GM10248 (cell line): ENCODE measurements around the gene MFSD6L.

Experiments
- CTCF ChIA-PET: fragments of 300-600 bp; sonication (Branson Sonifier 250); formaldehyde crosslinking; extraction: SDS; loops from one replicate; lab custom pipeline; 2021; ENCODE audit warnings: antibody characterized with exemption; lab: Yijun Ruan, JAX
- POLR2A ChIA-PET: fragments of 350-650 bp; sonication (Branson Sonifier 250); formaldehyde crosslinking; extraction: SDS; loops from one replicate; lab custom pipeline; 2020; ENCODE audit warnings: antibody characterized with exemption; lab: Yijun Ruan, JAX
- DNase-seq: peaks from one replicate; pipeline ENCODE4 v3.0.0; 2012; ENCODE audit errors: extremely low spot score
- TF ChIP-seq, protein P1 (sequence below): IDR thresholded peaks from 2 replicates; pipeline ENCODE4 v1.5.1; 2012; ENCODE audit warnings: mild to moderate bottlenecking, low read depth; ENCODE audit errors: extremely low read depth, missing control alignments, control extremely low read depth

Gene MFSD6L

DNA sequence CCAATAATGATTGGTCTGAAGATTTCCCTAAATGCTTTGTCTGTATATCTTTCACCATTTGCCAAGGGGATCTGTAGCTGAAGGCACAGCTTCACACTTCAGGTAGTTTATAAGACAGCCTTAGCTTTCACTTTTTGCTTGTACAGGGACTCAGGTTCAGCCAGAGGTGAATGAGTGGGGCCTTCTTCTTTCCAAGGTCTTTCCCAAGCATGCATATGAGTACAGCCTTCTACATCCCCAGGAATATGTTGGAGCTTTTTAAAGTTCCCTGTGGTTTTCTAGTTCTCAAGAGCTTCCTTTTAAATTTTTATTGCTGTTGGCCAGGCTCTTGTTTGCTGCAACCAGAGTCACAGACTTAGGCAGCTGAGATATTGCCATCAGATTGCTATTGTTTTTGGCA, 22.9 kb downstream of the MFSD6L start:
- CTCF ChIA-PET = interaction anchor here (0.6 to 2.2 kb wide), 8 partner anchors 10 to 393 kb away, joined by 3 to 31 read pairs (median 3); no protein-coding TSS in a partner anchor
- POLR2A ChIA-PET = no interaction called here
- no peak for DNase-seq
- TF ChIP-seq, protein P1, sequence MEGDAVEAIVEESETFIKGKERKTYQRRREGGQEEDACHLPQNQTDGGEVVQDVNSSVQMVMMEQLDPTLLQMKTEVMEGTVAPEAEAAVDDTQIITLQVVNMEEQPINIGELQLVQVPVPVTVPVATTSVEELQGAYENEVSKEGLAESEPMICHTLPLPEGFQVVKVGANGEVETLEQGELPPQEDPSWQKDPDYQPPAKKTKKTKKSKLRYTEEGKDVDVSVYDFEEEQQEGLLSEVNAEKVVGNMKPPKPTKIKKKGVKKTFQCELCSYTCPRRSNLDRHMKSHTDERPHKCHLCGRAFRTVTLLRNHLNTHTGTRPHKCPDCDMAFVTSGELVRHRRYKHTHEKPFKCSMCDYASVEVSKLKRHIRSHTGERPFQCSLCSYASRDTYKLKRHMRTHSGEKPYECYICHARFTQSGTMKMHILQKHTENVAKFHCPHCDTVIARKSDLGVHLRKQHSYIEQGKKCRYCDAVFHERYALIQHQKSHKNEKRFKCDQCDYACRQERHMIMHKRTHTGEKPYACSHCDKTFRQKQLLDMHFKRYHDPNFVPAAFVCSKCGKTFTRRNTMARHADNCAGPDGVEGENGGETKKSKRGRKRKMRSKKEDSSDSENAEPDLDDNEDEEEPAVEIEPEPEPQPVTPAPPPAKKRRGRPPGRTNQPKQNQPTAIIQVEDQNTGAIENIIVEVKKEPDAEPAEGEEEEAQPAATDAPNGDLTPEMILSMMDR = no peak

DNA sequence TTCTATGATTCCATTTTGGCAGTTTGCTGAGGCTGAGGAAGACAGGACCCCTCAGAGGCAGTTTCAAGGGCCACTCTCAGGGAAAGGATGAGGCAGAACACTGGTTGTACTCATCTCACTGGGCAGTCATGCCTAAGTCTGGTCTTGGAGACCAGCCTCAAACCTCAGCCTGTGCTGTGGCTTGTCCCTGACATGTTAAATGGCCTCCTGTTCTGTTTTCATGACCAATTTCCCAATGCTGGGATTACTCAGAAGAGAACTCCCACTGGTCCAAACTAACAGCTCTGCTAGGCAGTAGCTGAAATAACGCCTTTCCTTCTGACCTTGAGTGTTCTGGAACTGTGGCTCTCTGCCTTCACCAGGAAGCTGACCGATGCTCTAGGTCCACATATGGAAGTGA, 32.4 kb downstream of the MFSD6L start:
- TF ChIP-seq, protein P1 = no peak
- ChIA-PET POLR2A (no interaction called here), CTCF (interaction anchor here (0.8 to 2.7 kb wide), 7 partner anchors 10 to 232 kb away, joined by 3 to 13 read pairs (median 3); no protein-coding TSS in a partner anchor)
- no peak for DNase-seq

DNA sequence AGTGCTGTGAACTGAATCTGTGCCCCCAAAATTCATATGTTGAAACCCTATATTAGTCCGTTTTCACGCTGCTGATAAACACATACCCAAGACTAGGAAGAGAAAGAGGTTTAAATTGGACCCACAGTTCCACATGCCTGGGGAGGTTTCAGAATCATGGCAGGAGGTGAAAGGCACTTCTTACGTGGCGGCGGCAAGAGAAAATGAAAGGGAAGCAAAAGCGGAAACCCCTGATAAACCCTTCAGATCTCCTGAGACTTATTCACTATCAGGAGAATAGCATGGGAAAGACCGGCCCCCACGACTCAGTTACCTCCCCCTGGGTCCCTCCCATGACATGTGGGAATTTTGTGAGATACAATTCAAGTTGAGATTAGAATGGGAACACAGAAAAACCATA, 37.2 kb downstream of the MFSD6L start:
- POLR2A ChIA-PET = no interaction called here
- TF ChIP-seq, protein P1 = no peak
- no peak for DNase-seq
- CTCF ChIA-PET = interaction anchor here (1.1 kb wide), 1 partner anchor 14 kb away, joined by 3 read pairs; no protein-coding TSS in a partner anchor

DNA sequence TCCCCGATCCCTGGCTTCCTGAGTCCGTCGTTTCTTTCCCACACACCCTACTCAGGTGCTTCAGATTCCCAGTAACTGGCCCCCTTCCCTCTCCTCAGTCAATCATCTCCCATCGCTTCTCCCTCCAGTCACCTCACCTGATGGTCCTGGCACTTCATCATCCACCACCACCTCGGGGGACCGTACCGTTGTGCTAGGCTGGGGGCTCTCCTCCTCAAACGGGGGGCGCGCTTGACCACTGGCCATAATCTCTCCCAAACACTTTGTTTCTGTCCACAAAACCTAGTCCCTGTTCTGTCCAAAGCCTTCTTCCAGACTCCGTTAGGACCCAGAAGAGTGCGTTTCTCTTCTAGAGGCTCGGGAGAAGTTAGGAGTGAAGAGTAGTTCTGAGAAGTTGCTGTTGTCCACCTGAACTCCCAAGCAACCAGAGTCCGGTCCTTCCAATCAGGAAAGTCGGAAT, 41.0 kb downstream of the MFSD6L start, which contains the start of gene SPDYE4:
Gene SPDYE4 (minus strand): TSS at position 410 of the 460 bp plus-strand sequence. CDS start 164 bp downstream, at position 246.
- POLR2A ChIA-PET = no interaction called here
- TF ChIP-seq, protein P1 = no peak
- DNase-seq = no peak
- CTCF ChIA-PET = interaction anchor here (2.7 to 6.9 kb wide), 2 partner anchors 12 to 28 kb away, joined by 20 to 45 read pairs; no protein-coding TSS in a partner anchor

DNA sequence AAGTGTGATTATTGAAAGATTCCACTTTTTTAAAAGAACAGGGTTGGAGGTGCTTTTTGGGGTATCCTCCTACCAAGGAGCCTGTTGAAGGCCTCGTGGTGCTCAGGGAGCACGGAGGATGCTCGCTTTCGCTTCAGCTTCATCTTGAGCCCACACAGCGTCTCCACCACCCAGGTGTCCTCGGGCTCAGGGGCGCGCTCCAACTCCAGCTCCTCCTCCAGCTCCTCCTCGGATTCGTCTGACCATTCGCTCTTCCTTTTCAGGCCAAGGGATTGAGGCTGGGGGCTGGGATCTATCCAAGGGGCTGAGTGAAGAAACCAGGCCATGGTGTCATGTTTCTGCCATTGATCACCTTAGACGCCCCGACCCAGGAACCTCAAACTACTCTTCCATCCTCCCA, 42.0 kb downstream of the MFSD6L start:
- TF ChIP-seq, protein P1 = no peak
- no peak for DNase-seq
- CTCF ChIA-PET = interaction anchor here (0.9 to 6.9 kb wide), 9 partner anchors 9 to 156 kb away, joined by 3 to 45 read pairs (median 3); no protein-coding TSS in a partner anchor
- POLR2A ChIA-PET = interaction anchor here (0.6 kb wide), 1 partner anchor 23 kb away, joined by 3 read pairs; no protein-coding TSS in a partner anchor

DNA sequence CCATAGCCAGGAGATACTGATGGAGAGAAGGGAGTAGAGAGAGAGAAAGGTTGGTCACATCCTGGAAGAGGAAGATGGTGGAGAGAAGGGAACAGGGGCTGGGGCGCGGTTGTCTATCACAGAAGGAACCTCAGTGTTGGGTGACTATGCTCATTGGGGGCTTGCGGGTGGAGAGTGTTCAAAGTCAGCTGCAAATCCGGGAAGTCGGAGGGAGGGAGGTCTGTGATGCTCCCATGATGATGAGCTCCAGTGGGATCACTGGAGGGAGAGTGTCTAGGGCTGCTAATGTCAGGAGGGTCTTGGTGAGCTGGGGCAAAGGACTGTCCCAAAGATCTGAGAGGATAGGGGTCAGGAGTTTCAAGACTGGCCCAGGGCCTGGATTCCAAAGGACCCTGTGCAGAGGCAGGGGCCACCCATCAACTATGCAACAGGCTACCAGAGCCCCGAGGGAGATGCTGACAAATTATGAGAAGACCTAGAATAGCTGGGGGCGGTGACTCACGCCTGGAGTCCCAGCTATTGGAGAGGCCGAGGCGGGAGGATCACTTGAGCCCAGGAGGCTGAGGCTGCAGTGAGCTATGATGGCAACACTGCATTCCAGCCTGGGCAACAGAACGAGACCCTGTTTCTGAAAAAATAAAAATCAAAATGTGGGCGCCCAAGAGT, 43.4 kb downstream of the MFSD6L start:
- TF ChIP-seq, protein P1 = no peak
- ChIA-PET POLR2A (no interaction called here), CTCF (interaction anchor here (1.0 to 6.9 kb wide), 12 partner anchors 9 to 372 kb away, joined by 3 to 45 read pairs (median 3); no protein-coding TSS in a partner anchor)
- no peak for DNase-seq
